Neural cell (in vitro differentiated cells): ENCODE results near the gene RBM42. TPM values are rescaled to one million over a fixed set of nuclear protein-coding genes. Genes with fewer than 3 reads are reported as not detected.

Source experiments
- H2AFZ ChIP-seq: fragments of 200-600, 300-800 bp; sonication (generic), shearing (Covaris generic); 2 replicates; pipeline ENCODE4 v1.6.0; 2014; ENCODE audit warnings: low read depth, mild to moderate bottlenecking, antibody characterized with exemption, low read length, moderate library complexity
- H3F3A ChIP-seq: fragments of 200-600 bp; shearing (Covaris generic); 2 replicates; pipeline ENCODE4 v1.6.1; 2016; ENCODE audit warnings: mild to moderate bottlenecking, moderate library complexity, mixed read lengths, antibody characterized with exemption, low read length; ENCODE audit not compliant: insufficient read depth, poor library complexity, severe bottlenecking
- H3K27ac ChIP-seq: fragments of 200-600, 300-800 bp; sonication (generic), shearing (Covaris generic); 2 replicates; pipeline ENCODE4 v1.5.1; 2014; ENCODE audit warnings: mild to moderate bottlenecking, low read length, moderate library complexity
- H3K27me3 ChIP-seq: fragments of 300-800, 200-600 bp; sonication (generic), shearing (Covaris generic); 2 replicates; pipeline ENCODE4 v1.6.0; 2014; ENCODE audit warnings: mild to moderate bottlenecking, low read depth, low read length, moderate library complexity; ENCODE audit not compliant: insufficient read depth
- H3K36me3 ChIP-seq: fragments of 300-800, 200-600 bp; sonication (generic), shearing (Covaris generic); 2 replicates; pipeline ENCODE4 v1.5.1; 2014; ENCODE audit warnings: mild to moderate bottlenecking, antibody characterized with exemption, low read length, moderate library complexity; ENCODE audit not compliant: insufficient read depth
- H3K4me2 ChIP-seq: fragments of 300-800, 200-600 bp; sonication (generic), shearing (Covaris generic); 2 replicates; pipeline ENCODE4 v1.6.0; 2014; ENCODE audit warnings: mild to moderate bottlenecking, low read length
- H3K4me3 ChIP-seq: fragments of 300-800, 200-600 bp; sonication (generic), shearing (Covaris generic); 2 replicates; pipeline ENCODE4 v1.5.1; 2014; ENCODE audit warnings: mild to moderate bottlenecking, low read length, moderate library complexity
- H3K79me2 ChIP-seq: fragments of 200-600 bp; shearing (Covaris generic); replicated peaks from 2 replicates; pipeline ENCODE4 v1.6.0; 2014; ENCODE audit warnings: mild to moderate bottlenecking, low read length, moderate library complexity; ENCODE audit not compliant: insufficient read depth
- H3K9ac ChIP-seq: fragments of 300-800, 200-600 bp; sonication (generic), shearing (Covaris generic); 2 replicates; pipeline ENCODE4 v1.6.1; 2016; ENCODE audit warnings: mild to moderate bottlenecking, low read length, mixed read lengths
- H3K9me2 ChIP-seq: fragments of 200-600 bp; shearing (Covaris generic); 2 replicates; pipeline ENCODE4 v1.6.1; 2016; ENCODE audit warnings: mild to moderate bottlenecking, low read length, mixed read lengths; ENCODE audit not compliant: insufficient read depth
- H3K9me3 ChIP-seq: fragments of 200-600, 300-800 bp; sonication (generic), shearing (Covaris generic); 2 replicates; pipeline ENCODE4 v1.6.1; 2016; ENCODE audit warnings: mild to moderate bottlenecking, mixed run types, low read length, moderate library complexity, mixed read lengths
- H4K20me1 ChIP-seq: fragments of 200-600 bp; shearing (Covaris generic); 2 replicates; pipeline ENCODE4 v1.6.1; 2016; ENCODE audit warnings: mild to moderate bottlenecking, mixed run types; ENCODE audit not compliant: insufficient read depth
- EP300 ChIP-seq: fragments of 450-650 bp; conservative IDR thresholded peaks from 2 replicates; pipeline ENCODE4 v1.6.1; 2014; ENCODE audit warnings: antibody characterized with exemption, mild to moderate bottlenecking, moderate library complexity; ENCODE audit not compliant: poor library complexity, severe bottlenecking
- EZH2 ChIP-seq: fragments of 200-600, 300-800 bp; shearing (Covaris generic), sonication (generic); IDR thresholded peaks from 2 replicates; pipeline ENCODE4 v1.6.1; 2014; ENCODE audit warnings: antibody characterized with exemption, low read length, borderline replicate concordance, mild to moderate bottlenecking; ENCODE audit not compliant: insufficient read depth, poor library complexity, severe bottlenecking
- MXI1 ChIP-seq: fragments of 450-650 bp; conservative IDR thresholded peaks from 2 replicates; pipeline ENCODE4 v1.6.1; 2014; ENCODE audit warnings: antibody characterized with exemption, mild to moderate bottlenecking; ENCODE audit not compliant: poor library complexity, severe bottlenecking
- POLR2AphosphoS5 ChIP-seq: IDR thresholded peaks from 2 replicates; pipeline ENCODE4 v1.6.1; 2012
- RAD21 ChIP-seq: fragments of 450-650 bp; conservative IDR thresholded peaks from 2 replicates; pipeline ENCODE4 v1.6.1; 2014; ENCODE audit warnings: antibody characterized with exemption, mild to moderate bottlenecking, moderate library complexity
- SMC3 ChIP-seq: fragments of 450-650 bp; conservative IDR thresholded peaks from 2 replicates; pipeline ENCODE4 v1.6.1; 2014; ENCODE audit warnings: antibody characterized with exemption, mild to moderate bottlenecking, moderate library complexity; ENCODE audit not compliant: poor library complexity
- TAF1 ChIP-seq: IDR thresholded peaks from 2 replicates; pipeline ENCODE4 v1.6.1; 2012; ENCODE audit warnings: low read depth
- polyA plus RNA-seq: library from polyadenylated mRNA; depleted of rRNA; stranded (reverse); fragments of >200 nt; gene quantifications from 2 replicates; pipeline ENCODE4 v1.2.3, GENCODE V29; 2014
- TF ChIP-seq, protein P1 (sequence below): IDR thresholded peaks from 2 replicates; pipeline ENCODE4 v1.6.1; 2012; ENCODE audit warnings: borderline replicate concordance
- TF ChIP-seq, protein P2 (sequence below): fragments of 450-650 bp; IDR thresholded peaks from 2 replicates; pipeline ENCODE4 v1.5.1; 2014; ENCODE audit warnings: antibody characterized with exemption, mild to moderate bottlenecking, moderate library complexity; ENCODE audit not compliant: poor library complexity, severe bottlenecking

RBM42 gene
- polyA plus RNA-seq, 1 donor from 2014 or later, result 58.5 TPM

DNA sequence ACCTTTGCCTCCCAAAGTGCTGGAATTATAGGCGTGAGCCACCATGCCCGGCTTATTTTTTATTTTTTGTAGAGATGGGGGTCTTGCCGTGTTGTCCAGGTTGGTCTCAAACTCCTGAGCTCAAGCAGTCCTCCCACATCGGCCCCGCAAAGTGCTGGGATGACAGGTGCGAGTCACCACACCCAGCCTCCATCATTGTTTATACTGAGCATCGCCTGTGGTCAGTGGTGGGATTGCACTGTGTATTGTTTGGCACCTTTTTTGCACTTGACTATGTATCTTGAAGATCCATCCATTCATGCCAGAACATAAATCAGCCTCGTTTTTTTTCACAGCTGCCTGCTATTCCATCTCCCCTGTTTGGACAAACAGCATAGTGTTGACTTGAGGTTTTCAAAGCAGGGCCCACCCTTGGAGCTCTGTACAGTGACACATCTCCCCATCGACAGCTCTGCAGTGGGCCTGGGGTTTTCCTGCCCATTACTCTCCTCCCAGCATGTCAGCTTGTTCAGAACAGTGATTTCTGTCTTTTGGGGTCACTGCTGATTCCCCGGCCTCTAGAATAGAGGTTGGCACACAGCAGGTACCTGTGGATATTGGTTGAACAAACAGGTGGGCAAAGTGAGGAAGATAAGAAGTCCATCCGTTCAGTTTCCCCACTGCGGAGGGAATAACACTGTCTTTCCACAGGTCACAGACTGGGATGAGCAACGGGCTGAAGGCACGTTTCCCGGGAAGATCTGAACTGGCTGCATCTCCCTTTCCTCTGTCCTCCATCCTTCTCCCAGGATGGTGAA lies 29.3 kb downstream of the RBM42 start:
- TF ChIP-seq EZH2 (no peak), TAF1 (no peak), RAD21 (no peak), POLR2AphosphoS5 (no peak), EP300 (no peak), MXI1 (no peak), SMC3 (no peak)
- TF ChIP-seq, protein P1, sequence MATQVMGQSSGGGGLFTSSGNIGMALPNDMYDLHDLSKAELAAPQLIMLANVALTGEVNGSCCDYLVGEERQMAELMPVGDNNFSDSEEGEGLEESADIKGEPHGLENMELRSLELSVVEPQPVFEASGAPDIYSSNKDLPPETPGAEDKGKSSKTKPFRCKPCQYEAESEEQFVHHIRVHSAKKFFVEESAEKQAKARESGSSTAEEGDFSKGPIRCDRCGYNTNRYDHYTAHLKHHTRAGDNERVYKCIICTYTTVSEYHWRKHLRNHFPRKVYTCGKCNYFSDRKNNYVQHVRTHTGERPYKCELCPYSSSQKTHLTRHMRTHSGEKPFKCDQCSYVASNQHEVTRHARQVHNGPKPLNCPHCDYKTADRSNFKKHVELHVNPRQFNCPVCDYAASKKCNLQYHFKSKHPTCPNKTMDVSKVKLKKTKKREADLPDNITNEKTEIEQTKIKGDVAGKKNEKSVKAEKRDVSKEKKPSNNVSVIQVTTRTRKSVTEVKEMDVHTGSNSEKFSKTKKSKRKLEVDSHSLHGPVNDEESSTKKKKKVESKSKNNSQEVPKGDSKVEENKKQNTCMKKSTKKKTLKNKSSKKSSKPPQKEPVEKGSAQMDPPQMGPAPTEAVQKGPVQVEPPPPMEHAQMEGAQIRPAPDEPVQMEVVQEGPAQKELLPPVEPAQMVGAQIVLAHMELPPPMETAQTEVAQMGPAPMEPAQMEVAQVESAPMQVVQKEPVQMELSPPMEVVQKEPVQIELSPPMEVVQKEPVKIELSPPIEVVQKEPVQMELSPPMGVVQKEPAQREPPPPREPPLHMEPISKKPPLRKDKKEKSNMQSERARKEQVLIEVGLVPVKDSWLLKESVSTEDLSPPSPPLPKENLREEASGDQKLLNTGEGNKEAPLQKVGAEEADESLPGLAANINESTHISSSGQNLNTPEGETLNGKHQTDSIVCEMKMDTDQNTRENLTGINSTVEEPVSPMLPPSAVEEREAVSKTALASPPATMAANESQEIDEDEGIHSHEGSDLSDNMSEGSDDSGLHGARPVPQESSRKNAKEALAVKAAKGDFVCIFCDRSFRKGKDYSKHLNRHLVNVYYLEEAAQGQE, result no peak
- TF ChIP-seq, protein P2, sequence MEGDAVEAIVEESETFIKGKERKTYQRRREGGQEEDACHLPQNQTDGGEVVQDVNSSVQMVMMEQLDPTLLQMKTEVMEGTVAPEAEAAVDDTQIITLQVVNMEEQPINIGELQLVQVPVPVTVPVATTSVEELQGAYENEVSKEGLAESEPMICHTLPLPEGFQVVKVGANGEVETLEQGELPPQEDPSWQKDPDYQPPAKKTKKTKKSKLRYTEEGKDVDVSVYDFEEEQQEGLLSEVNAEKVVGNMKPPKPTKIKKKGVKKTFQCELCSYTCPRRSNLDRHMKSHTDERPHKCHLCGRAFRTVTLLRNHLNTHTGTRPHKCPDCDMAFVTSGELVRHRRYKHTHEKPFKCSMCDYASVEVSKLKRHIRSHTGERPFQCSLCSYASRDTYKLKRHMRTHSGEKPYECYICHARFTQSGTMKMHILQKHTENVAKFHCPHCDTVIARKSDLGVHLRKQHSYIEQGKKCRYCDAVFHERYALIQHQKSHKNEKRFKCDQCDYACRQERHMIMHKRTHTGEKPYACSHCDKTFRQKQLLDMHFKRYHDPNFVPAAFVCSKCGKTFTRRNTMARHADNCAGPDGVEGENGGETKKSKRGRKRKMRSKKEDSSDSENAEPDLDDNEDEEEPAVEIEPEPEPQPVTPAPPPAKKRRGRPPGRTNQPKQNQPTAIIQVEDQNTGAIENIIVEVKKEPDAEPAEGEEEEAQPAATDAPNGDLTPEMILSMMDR, result no peak
- H3K27me3 ChIP-seq, result no peaks in the 10 kb centered on the region
- H3F3A ChIP-seq, result no peaks in the 10 kb centered on the region
- H3K9ac ChIP-seq, result no peak overlapping the region
- H3K4me2 ChIP-seq, result no peak overlapping the region
- H3K36me3 ChIP-seq, result peaks cover 5% of the 10 kb centered on the region
- no peak overlapping the region for H2AFZ ChIP-seq
- no peaks in the 10 kb centered on the region for H3K79me2 ChIP-seq
- no peaks in the 10 kb centered on the region for H4K20me1 ChIP-seq
- no peak overlapping the region for H3K27ac ChIP-seq
- no peak overlapping the region for H3K4me3 ChIP-seq
- H3K9me2 ChIP-seq, result no peaks in the 10 kb centered on the region
- no peaks in the 10 kb centered on the region for H3K9me3 ChIP-seq

DNA sequence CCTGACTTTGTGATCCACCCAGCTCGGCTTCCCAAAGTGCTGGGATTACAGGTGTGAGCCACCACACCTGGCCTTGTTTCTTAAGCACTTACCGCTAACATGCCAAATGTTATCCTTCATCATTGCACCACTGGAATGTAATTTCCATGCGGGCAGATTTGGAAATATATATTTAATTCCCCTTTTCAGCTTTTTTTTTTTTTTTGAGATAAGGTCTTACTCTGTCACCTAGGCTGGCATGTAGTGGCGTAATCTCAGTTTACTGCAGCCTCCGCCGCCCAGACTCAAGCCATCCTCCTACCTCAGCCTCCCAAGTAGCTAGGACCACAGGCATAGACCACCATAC lies 33.1 kb downstream of the RBM42 start:
- H3K36me3 ChIP-seq, result no peaks in the 10 kb centered on the region
- no peak overlapping the region for H2AFZ ChIP-seq
- TF ChIP-seq MXI1 (no peak), TAF1 (no peak)

More for the DNA sequence above, 33.1 kb downstream of the RBM42 start:
- no peak overlapping the region for H3K4me2 ChIP-seq
- H3K9me2 ChIP-seq, result no peaks in the 10 kb centered on the region
- no peaks in the 10 kb centered on the region for H3K9me3 ChIP-seq
- no peaks in the 10 kb centered on the region for H4K20me1 ChIP-seq
- H3K27me3 ChIP-seq, result no peaks in the 10 kb centered on the region
- H3F3A ChIP-seq, result no peaks in the 10 kb centered on the region
- H3K27ac ChIP-seq, result no peak overlapping the region
- H3K4me3 ChIP-seq, result no peak overlapping the region
- H3K79me2 ChIP-seq, result no peaks in the 10 kb centered on the region
- H3K9ac ChIP-seq, result no peak overlapping the region
